A172 (cell line): ENCODE data around the gene ATAD3C. TPM values are rescaled to one million over a fixed set of nuclear protein-coding genes. Genes with fewer than 3 reads are reported as not detected.
"Not testable (repeated sequence)": the region's sequence is repeated elsewhere in the genome, so short reads cannot be mapped to it uniquely, and the experiment has no call there.

ENCODE experiments used
- DNase-seq: peaks from one replicate; pipeline ENCODE4 v3.0.0-alpha.2; 2015; ENCODE audit warnings: low spot score
- total RNA-seq: library from RNA; depleted of rRNA; stranded (reverse); fragments of >200 nt; shearing (Covaris generic); gene quantifications from 2 replicates; pipeline ENCODE4 v1.2.3, GENCODE V29; 2014

ATAD3C gene
- total RNA-seq, 1 experiment from 2014 or later: not detected

- not testable (repeated sequence) for DNase-seq
Observed at GRCh38 chr1:1446631-1447030, 2.9 kb upstream of the ATAD3C start.

- DNase-seq: not testable (repeated sequence)
Observed at GRCh38 chr1:1450616-1451015, 1.1 kb downstream of the ATAD3C start.

GRCh38 chr1:1451696-1452364 lies 2.3 kb downstream of the ATAD3C start:
- DNase-seq: no peak

- not testable (repeated sequence) for DNase-seq
Observed at GRCh38 chr1:1452365-1452739, 2.9 kb downstream of the ATAD3C start.

- DNase-seq: no peak
Observed at GRCh38 chr1:1452882-1453281, 3.4 kb downstream of the ATAD3C start.

- DNase-seq: not testable (repeated sequence)
Observed at GRCh38 chr1:1454286-1455056, 5.0 kb downstream of the ATAD3C start.

- DNase-seq: no peak
Observed at GRCh38 chr1:1455366-1455884, 5.9 kb downstream of the ATAD3C start.

GRCh38 chr1:1455934-1456333 lies 6.4 kb downstream of the ATAD3C start:
- not testable (repeated sequence) for DNase-seq

GRCh38 chr1:1456683-1457255 lies 7.3 kb downstream of the ATAD3C start:
- DNase-seq: not testable (repeated sequence)

GRCh38 chr1:1459156-1459555 lies 9.7 kb downstream of the ATAD3C start:
- DNase-seq: not testable (repeated sequence)

GRCh38 chr1:1459711-1460110 lies 10.2 kb downstream of the ATAD3C start:
- DNase-seq: not testable (repeated sequence)

GRCh38 chr1:1460540-1461130 lies 11.1 kb downstream of the ATAD3C start:
- no peak for DNase-seq

GRCh38 chr1:1461721-1462317 lies 12.3 kb downstream of the ATAD3C start:
- DNase-seq: no peak

GRCh38 chr1:1462318-1462966 lies 13.0 kb downstream of the ATAD3C start:
- DNase-seq: no peak

GRCh38 chr1:1463312-1463711 lies 13.8 kb downstream of the ATAD3C start:
- DNase-seq: no peak

GRCh38 chr1:1468196-1468985 lies 18.9 kb downstream of the ATAD3C start:
- not testable (repeated sequence) for DNase-seq

GRCh38 chr1:1470626-1471388 lies 21.3 kb downstream of the ATAD3C start:
- no peak for DNase-seq

GRCh38 chr1:1471389-1472052 lies 22.0 kb downstream of the ATAD3C start, which contains the start of gene ATAD3B:
TSS of gene ATAD3B (plus strand) at chr1:1471765. CDS start at chr1:1471885, 120 bp downstream.
- DNase-seq: peak; percentile 69
